K562 (cell line): Measurements from ENCODE around the gene PREP. TPM values are rescaled to one million over a fixed set of nuclear protein-coding genes. Genes with fewer than 3 reads are reported as not detected.
A peak's percentile ranks its signal among the peaks of the same experiment; 100 is the strongest.

Experiments used
- ATAC-seq: fragments of 200-7000 bp; cut with Tn5 transposase; 3 replicates; pipeline ENCODE4 v1.9.1; 2020; ENCODE audit warnings: moderate library complexity
- BruUV-seq: library from RNA; stranded (reverse); fragments of 400-500 nt; replicated peaks from 2 replicates; lab custom pipeline; 2021; lab: Mats Ljungman, UMichigan
- CTCF ChIA-PET: fragments of 300-600 bp; formaldehyde crosslinking; extraction: SDS; loops from one replicate; lab custom pipeline; 2021; ENCODE audit warnings: low intra/inter-chr PET ratio; lab: Yijun Ruan, JAX
- POLR2A ChIA-PET: fragments of 300-600, 350-650 bp; sonication (Branson Sonifier 250); formaldehyde crosslinking; extraction: SDS; loops from one replicate; lab custom pipeline; 2021; ENCODE audit warnings: antibody characterized with exemption, inconsistent platforms; lab: Yijun Ruan, JAX
- DNase-seq, 4 experiments: peaks; one replicate each; pipeline versions ENCODE4 v3.0.0 to v3.0.0-alpha.2; 2011 to 2018; ENCODE audit warnings: low spot score in 3 of 4, mixed read lengths in 3 of 4; ENCODE audit errors: extremely low read depth in 1 of 4
- FAIRE-seq: peaks from 2 replicates; lab custom pipeline; 2011; peaks lifted over from hg19 to GRCh38; lab: Jason Lieb, UNC
- H2AFZ ChIP-seq: 2 replicates; pipeline ENCODE4 v1.6.0; 2011; ENCODE audit warnings: low read depth, low read length, control low read depth, inconsistent platforms
- H3K27ac ChIP-seq: fragments of 200-600 bp; 3 replicates; pipeline ENCODE4 v1.8.0; 2011; ENCODE audit warnings: low read depth, mild to moderate bottlenecking, control low read depth, inconsistent platforms, low read length, moderate library complexity, mixed read lengths; ENCODE audit errors: extremely low read depth
- H3K27me3 ChIP-seq, 2 experiments: fragments of 300-600 bp in 1 of 2; 2 replicates in 1 of 2; 3 replicates in 1 of 2; pipeline versions ENCODE4 v1.6.0 to v1.8.0; 2011; ENCODE audit warnings: inconsistent platforms in 2 of 2, low read length in 2 of 2, mild to moderate bottlenecking in 1 of 2, mixed read lengths in 1 of 2, moderate library complexity in 1 of 2; ENCODE audit not compliant: control insufficient read depth in 2 of 2, insufficient read depth in 2 of 2
- H3K36me3 ChIP-seq: fragments of 300-600 bp; 3 replicates; pipeline ENCODE4 v1.8.0; 2011; ENCODE audit warnings: mild to moderate bottlenecking, low read length, inconsistent platforms; ENCODE audit not compliant: control insufficient read depth, insufficient read depth
- H3K4me1 ChIP-seq, 2 experiments: fragments of 200-600 bp in 1 of 2; replicated peaks in 1 of 2; 2 replicates in 1 of 2; 3 replicates in 1 of 2; pipeline versions ENCODE4 v1.5.1 to v1.8.0; 2011; ENCODE audit warnings: inconsistent platforms in 2 of 2, low read length in 2 of 2, mild to moderate bottlenecking in 1 of 2, mixed read lengths in 1 of 2, moderate library complexity in 1 of 2; ENCODE audit not compliant: control insufficient read depth in 2 of 2, insufficient read depth in 2 of 2
- H3K4me2 ChIP-seq: 2 replicates; pipeline ENCODE4 v1.6.1; 2011; ENCODE audit warnings: low read length, control low read depth, inconsistent platforms, mixed read lengths; ENCODE audit not compliant: insufficient read depth
- H3K4me3 ChIP-seq: fragments of 200-600 bp; sonication (generic), shearing (Covaris generic); 2 replicates; pipeline ENCODE4 v1.5.1; 2016; ENCODE audit warnings: control low read depth, inconsistent platforms
- H3K79me2 ChIP-seq: fragments of 200-600 bp; 3 replicates; pipeline ENCODE4 v1.8.0; 2011; ENCODE audit warnings: low read length, inconsistent platforms; ENCODE audit not compliant: control insufficient read depth, insufficient read depth
- H3K9ac ChIP-seq, 2 experiments: 2 replicates each; pipeline versions ENCODE4 v1.6.0 to v1.6.1; 2011; ENCODE audit warnings: low read depth in 2 of 2, low read length in 2 of 2, control low read depth in 1 of 2, inconsistent platforms in 1 of 2, mild to moderate bottlenecking in 1 of 2, mixed read lengths in 1 of 2; ENCODE audit not compliant: insufficient read depth in 1 of 2
- H3K9me1 ChIP-seq: one replicate; pipeline ENCODE4 v1.6.0; 2011; ENCODE audit warnings: inconsistent platforms, mild to moderate bottlenecking, low read length, moderate library complexity; ENCODE audit not compliant: control insufficient read depth, insufficient read depth
- H3K9me3 ChIP-seq: replicated peaks from 2 replicates; pipeline ENCODE4 v1.5.1; 2011; ENCODE audit warnings: low read depth, low read length, inconsistent platforms; ENCODE audit not compliant: control insufficient read depth, insufficient read depth
- H4K20me1 ChIP-seq: replicated peaks from 2 replicates; pipeline ENCODE4 v1.6.1; 2011; ENCODE audit warnings: low read length, inconsistent platforms, mixed read lengths; ENCODE audit not compliant: control insufficient read depth, insufficient read depth
- CBX5 ChIP-seq: IDR thresholded peaks from 2 replicates; pipeline ENCODE4 v1.6.1; 2014; ENCODE audit warnings: low read depth, borderline replicate concordance
- CHD1 ChIP-seq: fragments of 200-600 bp; sonication (generic); IDR thresholded peaks from one replicate; pipeline ENCODE4 v1.6.1; 2012; ENCODE audit warnings: mild to moderate bottlenecking, moderate library complexity, low read length, inconsistent platforms
- GTF2F1 ChIP-seq: IDR thresholded peaks from 2 replicates; pipeline ENCODE4 v1.6.1; 2011; ENCODE audit warnings: low read depth, low read length, improper control_type of control experiment
- HLTF ChIP-seq: fragments of 450-650 bp; IDR thresholded peaks from 2 replicates; pipeline ENCODE4 v1.6.1; 2016
- HMG20A ChIP-seq: fragments of 450-650 bp; formaldehyde crosslinking; conservative IDR thresholded peaks from 2 replicates; pipeline ENCODE4 v1.4.0; 2020; ENCODE audit warnings: mild to moderate bottlenecking, mixed read lengths
- MCM2 ChIP-seq: fragments of 450-650 bp; IDR thresholded peaks from 2 replicates; pipeline ENCODE4 v1.6.1; 2017; ENCODE audit warnings: low read depth, mild to moderate bottlenecking
- NONO ChIP-seq, 2 experiments: fragments of 200-400 bp in 1 of 2; fragments of 450-650 bp in 1 of 2; formaldehyde crosslinking in 1 of 2; IDR thresholded peaks; 2 replicates each; pipeline ENCODE4 v1.6.1; 2017; ENCODE audit warnings: low read depth in 2 of 2, mild to moderate bottlenecking in 2 of 2, moderate library complexity in 2 of 2, low read length in 1 of 2
- PTRF ChIP-seq: fragments of 450-650 bp; IDR thresholded peaks from 2 replicates; pipeline ENCODE4 v1.6.1; 2016; ENCODE audit warnings: mild to moderate bottlenecking, missing genetic modification characterization, missing compliant biosample characterization
- RBBP5 ChIP-seq: fragments of 200-600 bp; sonication (generic); IDR thresholded peaks from 2 replicates; pipeline ENCODE4 v1.6.1; 2012; ENCODE audit warnings: borderline replicate concordance, mild to moderate bottlenecking, low read length, control low read depth, inconsistent platforms; ENCODE audit not compliant: insufficient read depth, poor library complexity, severe bottlenecking
- RUNX1 ChIP-seq: sonication (generic); IDR thresholded peaks from 2 replicates; pipeline ENCODE4 v1.6.1; 2016; ENCODE audit warnings: antibody characterized with exemption, low read depth
- SRSF1 ChIP-seq: fragments of 200-400 bp; formaldehyde crosslinking; IDR thresholded peaks from 2 replicates; pipeline ENCODE4 v1.6.1; 2017; ENCODE audit warnings: mild to moderate bottlenecking, low read depth, low read length, moderate library complexity
- TCF7L2 ChIP-seq: fragments of 150-350 bp; IDR thresholded peaks from 2 replicates; pipeline ENCODE4 v1.6.1; 2016; ENCODE audit warnings: low read depth, mild to moderate bottlenecking, low read length, moderate library complexity
- ZNF696 ChIP-seq: fragments of 250-450 bp; sonication (Bioruptor Pico); conservative IDR thresholded peaks from 2 replicates; pipeline ENCODE4 v1.4.0; 2020; ENCODE audit warnings: mild to moderate bottlenecking, moderate library complexity
- WGBS: fragments of 100-300 bp; shearing (Covaris generic); methylation state at CpG from one replicate; pipeline ENCODE4 v1.1.6; 2016; ENCODE audit warnings: low coverage, mixed read lengths; ENCODE audit not compliant: insufficient coverage; ENCODE audit errors: missing lambda C conversion rate; 5-methylcytosine and 5-hydroxymethylcytosine counted together
- in situ Hi-C: fragments of 300-500 bp; cut with MboI; formaldehyde crosslinking; loops from 4 replicates; pipeline ENCODE4 v1.15.0; 2018; ENCODE audit warnings: inconsistent platforms, mixed read lengths
- intact Hi-C: fragments of 100-400 bp; cut with micrococcal nuclease; formaldehyde crosslinking; loops from 2 replicates; pipeline ENCODE4 v1.14.2; 2022
- polyA plus RNA-seq, 8 experiments: library from polyadenylated mRNA; depleted of rRNA in 4 of 8; stranded (reverse) in 5 of 8; unstranded in 3 of 8; fragments of >200 nt; fragmentation: Nextera tagmentation in 2 of 8; fragmentation: Illumina TruSeq in 1 of 8; extraction: Ambion mirVana in 2 of 8; extraction: Trizol in 1 of 8; gene quantifications; 2 replicates each; pipeline versions ENCODE4 v1.2.1 to v1.2.3, GENCODE V29; 2011 to 2014; ENCODE audit warnings: inconsistent platforms in 1 of 8, missing spikeins in 1 of 8
- total RNA-seq, 7 experiments: library from RNA; depleted of rRNA in 6 of 7; stranded (reverse); fragments of >200 nt in 6 of 7; fragmentation: Illumina TruSeq in 2 of 7; extraction: Trizol in 2 of 7; gene quantifications; 2 replicates each; pipeline versions ENCODE4 v1.2.1 to v1.2.3, GENCODE V29; 2011 to 2021; ENCODE audit warnings: low replicate concordance in 1 of 7
- TF ChIP-seq, protein P1 (sequence below): fragments of 450-650 bp; formaldehyde crosslinking; IDR thresholded peaks from 2 replicates; pipeline ENCODE4 v1.4.0; 2020; ENCODE audit warnings: mild to moderate bottlenecking, mixed read lengths
- TF ChIP-seq, protein P2 (sequence below), 2 experiments: fragments of 250-450 bp in 1 of 2; fragments of 450-650 bp in 1 of 2; sonication (Bioruptor Pico) in 1 of 2; IDR thresholded peaks; 2 replicates each; pipeline versions ENCODE4 v1.6.1 to v1.8.0; 2016 to 2021; ENCODE audit warnings: mild to moderate bottlenecking in 2 of 2, moderate library complexity in 2 of 2, missing compliant biosample characterization in 1 of 2, missing genetic modification characterization in 1 of 2
- TF ChIP-seq, protein P3 (sequence below): fragments of 250-450 bp; sonication (Bioruptor Pico); IDR thresholded peaks from 2 replicates; pipeline ENCODE4 v1.8.0; 2021; ENCODE audit warnings: borderline replicate concordance, mild to moderate bottlenecking, moderate library complexity; ENCODE audit not compliant: poor library complexity, severe bottlenecking

PREP gene
- total and polyA plus RNA-seq, 9 of the 15 experiments (the other 6 are each of a cell fraction or from before 2014, with no cell fraction given) = 14.1 to 60.8 (median 28.3) TPM

- TF ChIP-seq TCF7L2 = no peak
- TF ChIP-seq PTRF (tag) = no peak
- TF ChIP-seq GTF2F1 = no peak
- TF ChIP-seq, all 486 proteins: peak for 0
Measured at GRCh38 chr6:105301756-105302616, 100.9 kb downstream of the PREP start (continued).

GRCh38 chr6:105301072-105301503, 101.8 kb downstream of the PREP start:
- CTCF ChIA-PET = no interaction called here
- no TSS peak for BruUV-seq

More at GRCh38 chr6:105301072-105301503, 101.8 kb downstream of the PREP start:
- no peak for ATAC-seq
- Histone ChIP-seq H4K20me1 (no peaks in the 10 kb centered on the region), H2AFZ (no peak overlapping the region), H3K79me2 (no peaks in the 10 kb centered on the region), H3K27ac (no peak overlapping the region), H3K27me3 (no peaks in the 10 kb centered on the region), H3K9me3 (no peaks in the 10 kb centered on the region), H3K4me1 (no peaks in the 10 kb centered on the region), H3K4me2 (no peak overlapping the region), H3K9ac (no peak overlapping the region), H3K4me3 (no peak overlapping the region), H3K9me1 (no peaks in the 10 kb centered on the region), H3K36me3 (peaks cover 25% of the 10 kb centered on the region)
- POLR2A ChIA-PET = interaction anchor here (0.7 kb wide), 1 partner anchor 15 kb away, joined by 3 read pairs; no protein-coding TSS in a partner anchor
- 81% methylated on average over 4 of the region's 4 CpGs for WGBS
- no peak for DNase-seq
- in situ Hi-C loops (no loop called here), intact Hi-C loops (no loop called here)
- peak; percentile 29 for FAIRE-seq
- TF ChIP-seq PTRF (tag) = no peak
- no peak for TF ChIP-seq HLTF
- TF ChIP-seq SRSF1 = no peak
- no peak for TF ChIP-seq ZNF696
- no peak for TF ChIP-seq CBX5
- no peak for TF ChIP-seq RBBP5
- no peak for TF ChIP-seq MCM2
- no peak for TF ChIP-seq HMG20A (CRISPR knock-in tag)
- no peak for TF ChIP-seq RUNX1
- TF ChIP-seq NONO (IDR thresholded peaks at IDR 0.05; ENCODE audit: low read depth in 2 of 2, low read length in 1 of 2) = no peak
- TF ChIP-seq, protein P1, sequence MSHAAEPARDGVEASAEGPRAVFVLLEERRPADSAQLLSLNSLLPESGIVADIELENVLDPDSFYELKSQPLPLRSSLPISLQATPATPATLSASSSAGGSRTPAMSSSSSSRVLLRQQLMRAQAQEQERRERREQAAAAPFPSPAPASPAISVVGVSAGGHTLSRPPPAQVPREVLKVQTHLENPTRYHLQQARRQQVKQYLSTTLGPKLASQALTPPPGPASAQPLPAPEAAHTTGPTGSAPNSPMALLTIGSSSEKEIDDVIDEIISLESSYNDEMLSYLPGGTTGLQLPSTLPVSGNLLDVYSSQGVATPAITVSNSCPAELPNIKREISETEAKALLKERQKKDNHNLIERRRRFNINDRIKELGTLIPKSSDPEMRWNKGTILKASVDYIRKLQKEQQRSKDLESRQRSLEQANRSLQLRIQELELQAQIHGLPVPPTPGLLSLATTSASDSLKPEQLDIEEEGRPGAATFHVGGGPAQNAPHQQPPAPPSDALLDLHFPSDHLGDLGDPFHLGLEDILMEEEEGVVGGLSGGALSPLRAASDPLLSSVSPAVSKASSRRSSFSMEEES (CRISPR knock-in tag) = no peak
- TF ChIP-seq, protein P2, sequence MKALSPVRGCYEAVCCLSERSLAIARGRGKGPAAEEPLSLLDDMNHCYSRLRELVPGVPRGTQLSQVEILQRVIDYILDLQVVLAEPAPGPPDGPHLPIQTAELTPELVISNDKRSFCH (CRISPR knock-in tag; IDR thresholded peaks at IDR 0.05) = no peak
- TF ChIP-seq, protein P2 (tag; IDR thresholded peaks at IDR 0.05) = no peak
- TF ChIP-seq, protein P3, sequence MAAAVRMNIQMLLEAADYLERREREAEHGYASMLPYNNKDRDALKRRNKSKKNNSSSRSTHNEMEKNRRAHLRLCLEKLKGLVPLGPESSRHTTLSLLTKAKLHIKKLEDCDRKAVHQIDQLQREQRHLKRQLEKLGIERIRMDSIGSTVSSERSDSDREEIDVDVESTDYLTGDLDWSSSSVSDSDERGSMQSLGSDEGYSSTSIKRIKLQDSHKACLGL (CRISPR knock-in tag) = no peak
- TF ChIP-seq CHD1 = no peak
